HG03025 (cell line): ENCODE data around the gene FNBP1L.
"Not testable (repeated sequence)": the region's sequence is repeated elsewhere in the genome, so short reads cannot be mapped to it uniquely, and the experiment has no call there.

Source experiments
- ATAC-seq: cut with Tn5 transposase; IDR thresholded peaks from one replicate; pipeline ENCODE4 v1.9.1; 2021; ENCODE audit warnings: mild to moderate bottlenecking, moderate library complexity; ENCODE audit not compliant: unreplicated experiment, low FRiP score

FNBP1L gene

GRCh38 chr1:93585059-93585966 is 137.4 kb downstream of the FNBP1L start:
- no peak for ATAC-seq

- ATAC-seq = no peak
These were observed 139.4 kb downstream of the FNBP1L start for GRCh38 chr1:93587354-93587753.

DNA sequence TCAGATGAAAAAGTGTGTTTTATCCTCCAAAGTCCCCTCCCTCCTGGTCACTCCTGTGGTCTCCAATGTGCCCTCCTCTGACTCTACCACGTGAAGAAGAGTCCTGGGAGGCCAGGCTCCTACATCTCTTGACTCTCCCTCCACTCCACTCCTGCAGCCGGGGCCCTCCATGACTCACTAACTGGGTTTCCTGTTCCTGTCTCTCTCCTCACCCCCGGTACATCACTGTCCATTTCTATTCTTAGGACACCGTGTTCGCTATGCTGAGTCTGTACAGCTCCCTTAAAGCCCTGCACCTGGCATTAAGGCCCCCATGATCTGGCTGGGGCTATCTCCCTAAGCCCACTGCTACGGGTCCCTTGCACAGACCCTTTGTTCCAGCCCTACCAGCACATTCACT is 140.3 kb downstream of the FNBP1L start:
- ATAC-seq = no peak

- no peak for ATAC-seq
These were observed 141.0 kb downstream of the FNBP1L start for GRCh38 chr1:93588955-93589354.

DNA sequence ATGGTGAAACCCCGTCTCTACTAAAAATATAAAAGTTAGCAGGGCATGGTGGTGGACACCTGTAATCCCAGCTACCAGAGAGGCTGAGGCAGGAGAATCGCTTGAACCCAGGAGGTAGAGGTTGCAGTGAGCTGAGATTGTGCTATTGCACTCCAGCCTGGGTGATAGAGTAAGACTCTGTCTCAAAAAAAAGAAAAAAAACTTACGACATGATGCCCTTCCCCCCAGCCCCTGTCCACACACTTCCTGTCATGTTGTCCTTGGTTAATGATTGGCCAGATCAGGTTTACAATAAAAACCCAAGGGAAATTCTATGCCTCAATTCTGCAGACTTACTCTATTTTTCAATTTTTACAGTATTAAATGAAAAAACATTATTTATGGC is 143.4 kb downstream of the FNBP1L start:
- not testable (repeated sequence) for ATAC-seq

DNA sequence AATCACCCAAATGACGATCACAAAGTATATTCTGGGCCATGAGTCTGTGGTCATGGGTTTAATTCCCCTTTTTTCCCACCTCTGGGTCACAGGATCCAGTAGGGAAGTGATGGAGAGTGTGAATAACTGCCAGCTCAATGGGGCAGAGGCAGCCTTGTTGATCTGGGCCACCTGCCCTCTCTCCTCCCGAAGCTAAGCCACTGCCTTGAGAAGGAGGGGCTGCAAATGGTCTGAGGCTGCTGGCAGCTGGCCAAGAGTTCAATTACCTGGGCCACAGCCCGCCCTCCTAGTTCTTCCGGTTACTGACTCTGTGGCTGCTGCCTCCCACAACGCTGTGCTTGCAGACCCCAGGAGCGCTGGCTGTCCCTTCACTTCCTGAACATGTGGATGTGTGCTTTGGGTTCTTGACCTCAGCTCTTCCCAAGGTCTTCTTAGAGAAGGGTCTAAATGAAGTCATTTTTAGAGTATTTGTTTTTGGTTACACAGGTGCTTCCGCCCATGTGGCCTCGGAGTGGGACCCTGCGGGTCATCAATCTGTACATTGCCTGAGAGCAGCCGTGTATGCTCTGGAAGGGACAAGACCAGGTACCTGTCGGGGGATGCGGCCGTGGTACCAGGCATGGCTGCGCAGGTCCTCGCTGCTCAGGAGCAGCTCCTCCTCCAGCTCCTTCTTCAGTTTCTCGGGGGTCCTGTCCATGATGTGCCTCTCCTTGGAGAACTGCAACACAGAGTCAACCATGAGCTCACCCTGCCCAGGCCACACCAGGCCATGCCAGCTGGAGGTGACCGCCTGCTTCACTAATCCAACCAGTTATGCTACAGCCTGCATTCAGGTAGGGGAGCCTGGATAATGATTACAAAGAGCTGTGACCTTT is 144.0 kb downstream of the FNBP1L start:
- ATAC-seq = no peak

GRCh38 chr1:93592551-93592949 is 144.6 kb downstream of the FNBP1L start:
- ATAC-seq = no peak

DNA sequence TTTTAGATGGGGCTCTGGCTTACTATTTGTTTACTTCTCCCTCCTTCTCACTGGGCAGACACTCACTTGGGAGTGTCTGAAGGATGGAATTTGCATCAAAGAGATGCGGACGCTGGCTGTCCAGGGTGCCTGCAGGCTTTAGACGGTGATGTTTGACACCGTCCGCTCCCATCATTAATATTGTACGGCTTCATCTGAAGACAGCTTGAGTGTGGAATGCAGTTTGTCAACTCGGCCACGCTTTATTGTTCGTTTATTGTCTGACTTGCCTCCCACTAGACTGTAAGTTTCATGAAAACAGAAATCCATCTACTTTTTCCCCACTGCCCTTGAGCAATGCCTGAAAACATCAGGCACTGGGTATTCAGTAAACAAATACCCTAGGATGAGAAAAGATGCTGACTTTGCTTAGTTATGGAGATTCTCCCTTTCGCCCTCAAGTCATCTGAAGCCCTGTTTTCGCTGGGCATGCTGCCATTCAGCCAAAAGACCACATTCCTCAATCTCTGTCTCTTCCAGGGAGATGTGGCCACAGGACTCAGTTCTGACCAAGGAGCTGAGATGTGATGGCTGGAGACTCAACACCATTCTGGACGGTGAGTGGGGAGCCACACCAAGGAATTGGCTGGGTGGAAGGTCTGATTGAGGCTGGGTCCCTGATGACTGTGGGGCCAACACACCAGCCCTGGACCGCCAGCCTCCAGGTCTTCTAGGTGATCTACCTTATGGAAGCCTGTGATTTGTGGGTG is 146.1 kb downstream of the FNBP1L start:
- ATAC-seq = no peak

GRCh38 chr1:93594603-93594880 is 146.6 kb downstream of the FNBP1L start:
- ATAC-seq = no peak

DNA sequence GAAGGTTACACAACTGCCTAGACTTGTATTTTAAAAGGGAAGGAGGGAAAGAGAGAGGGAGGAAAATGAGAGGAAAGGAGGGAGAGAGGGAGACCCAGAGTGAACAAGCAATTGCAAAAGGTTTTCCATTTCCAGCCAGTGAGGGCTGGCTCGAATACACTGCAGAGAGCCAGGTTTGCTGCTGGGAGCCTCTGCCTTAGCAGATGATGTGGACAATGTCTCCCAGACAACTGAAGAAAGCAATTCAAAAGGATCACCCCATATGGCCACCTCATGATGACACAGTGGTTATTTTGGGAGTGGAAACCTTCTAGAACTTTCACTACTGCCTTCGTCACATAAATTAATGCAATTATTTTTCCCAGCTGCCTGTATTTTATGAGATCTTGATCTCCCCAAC is 147.3 kb downstream of the FNBP1L start:
- no peak for ATAC-seq

GRCh38 chr1:93595743-93596142 is 147.8 kb downstream of the FNBP1L start:
- ATAC-seq = no peak

GRCh38 chr1:93596329-93597089 is 148.6 kb downstream of the FNBP1L start:
- no peak for ATAC-seq

GRCh38 chr1:93597709-93598108 is 149.8 kb downstream of the FNBP1L start:
- no peak for ATAC-seq

DNA sequence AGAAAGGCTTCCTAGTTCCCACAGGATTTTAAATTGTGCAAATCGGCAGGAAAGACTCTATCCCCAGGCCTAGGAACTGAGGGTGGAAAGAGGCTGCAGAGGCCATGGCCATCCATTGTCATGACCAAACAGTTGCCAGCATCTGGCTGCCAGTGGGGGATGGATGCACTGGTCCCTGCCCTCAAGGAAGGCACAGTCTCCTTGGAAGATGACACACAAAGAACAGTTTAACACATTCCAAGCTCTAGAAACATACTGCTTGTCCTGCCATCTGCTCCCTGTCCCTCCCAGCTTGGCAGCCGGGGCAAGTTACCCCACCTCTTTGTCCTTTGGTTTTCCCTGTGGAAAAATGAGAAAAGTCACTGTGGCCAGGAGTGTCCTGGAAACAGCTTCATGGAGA is 150.5 kb downstream of the FNBP1L start:
- ATAC-seq = no peak

DNA sequence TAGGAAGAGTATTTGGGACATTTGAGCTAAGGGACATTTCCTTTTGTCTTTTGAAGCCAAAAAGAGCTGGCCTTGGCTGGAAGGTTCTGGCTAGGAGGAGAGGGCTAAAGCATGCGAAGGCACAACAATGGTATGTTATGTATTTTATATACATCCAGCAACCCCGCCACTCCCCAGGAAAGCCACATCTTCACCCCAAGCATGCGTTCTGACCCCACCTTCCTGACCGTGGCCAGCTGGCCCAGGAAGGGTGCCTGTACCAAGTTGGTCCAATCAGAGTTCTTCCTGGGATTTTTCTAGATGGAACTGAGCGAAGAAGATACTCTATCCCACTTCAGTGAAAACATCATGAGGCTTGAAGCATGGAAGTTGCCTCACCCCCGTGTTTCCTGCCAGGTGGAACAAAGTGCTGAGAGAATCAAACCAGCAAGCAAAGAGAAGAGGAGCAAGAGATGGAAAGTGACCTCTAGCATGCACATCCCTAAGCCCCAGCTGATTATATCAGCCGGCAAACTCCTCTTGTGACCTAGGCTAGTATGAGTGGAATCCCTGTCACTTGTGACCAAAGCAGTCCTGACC is 151.0 kb downstream of the FNBP1L start:
- no peak for ATAC-seq

- no peak for ATAC-seq
These were observed 151.6 kb downstream of the FNBP1L start for GRCh38 chr1:93599479-93599878.

GRCh38 chr1:93600663-93601062 is 152.7 kb downstream of the FNBP1L start:
- ATAC-seq = no peak

GRCh38 chr1:93601686-93602085 is 153.8 kb downstream of the FNBP1L start:
- no peak for ATAC-seq

DNA sequence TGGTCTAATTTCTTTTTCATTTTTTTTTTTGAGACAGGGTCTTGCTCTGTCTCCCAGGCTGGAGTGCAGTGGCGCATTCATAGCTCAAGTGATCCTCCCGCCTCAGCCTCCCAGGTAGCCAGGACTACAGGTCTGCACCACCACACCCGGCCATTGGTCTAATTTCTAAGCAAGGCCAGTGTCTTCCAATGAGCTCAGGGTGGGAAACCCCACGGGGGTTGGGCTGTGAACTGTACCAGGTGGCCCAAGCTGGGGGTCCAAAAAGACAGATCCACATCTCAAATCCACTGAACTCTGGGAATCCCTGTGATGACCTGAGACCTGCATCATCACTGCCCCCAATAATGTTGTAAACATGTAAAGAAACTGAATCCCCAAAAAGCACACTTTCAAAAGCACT is 154.2 kb downstream of the FNBP1L start:
- ATAC-seq = no peak

- no peak for ATAC-seq
These were observed 155.2 kb downstream of the FNBP1L start for GRCh38 chr1:93603106-93603505.
